HG02610 (cell line): ENCODE results near the gene ANO7.

Source experiments
- ATAC-seq: cut with Tn5 transposase; IDR thresholded peaks from one replicate; pipeline ENCODE4 v1.9.1; 2021; ENCODE audit warnings: mild to moderate bottlenecking, moderate library complexity; ENCODE audit not compliant: unreplicated experiment

ANO7 gene, protein sequence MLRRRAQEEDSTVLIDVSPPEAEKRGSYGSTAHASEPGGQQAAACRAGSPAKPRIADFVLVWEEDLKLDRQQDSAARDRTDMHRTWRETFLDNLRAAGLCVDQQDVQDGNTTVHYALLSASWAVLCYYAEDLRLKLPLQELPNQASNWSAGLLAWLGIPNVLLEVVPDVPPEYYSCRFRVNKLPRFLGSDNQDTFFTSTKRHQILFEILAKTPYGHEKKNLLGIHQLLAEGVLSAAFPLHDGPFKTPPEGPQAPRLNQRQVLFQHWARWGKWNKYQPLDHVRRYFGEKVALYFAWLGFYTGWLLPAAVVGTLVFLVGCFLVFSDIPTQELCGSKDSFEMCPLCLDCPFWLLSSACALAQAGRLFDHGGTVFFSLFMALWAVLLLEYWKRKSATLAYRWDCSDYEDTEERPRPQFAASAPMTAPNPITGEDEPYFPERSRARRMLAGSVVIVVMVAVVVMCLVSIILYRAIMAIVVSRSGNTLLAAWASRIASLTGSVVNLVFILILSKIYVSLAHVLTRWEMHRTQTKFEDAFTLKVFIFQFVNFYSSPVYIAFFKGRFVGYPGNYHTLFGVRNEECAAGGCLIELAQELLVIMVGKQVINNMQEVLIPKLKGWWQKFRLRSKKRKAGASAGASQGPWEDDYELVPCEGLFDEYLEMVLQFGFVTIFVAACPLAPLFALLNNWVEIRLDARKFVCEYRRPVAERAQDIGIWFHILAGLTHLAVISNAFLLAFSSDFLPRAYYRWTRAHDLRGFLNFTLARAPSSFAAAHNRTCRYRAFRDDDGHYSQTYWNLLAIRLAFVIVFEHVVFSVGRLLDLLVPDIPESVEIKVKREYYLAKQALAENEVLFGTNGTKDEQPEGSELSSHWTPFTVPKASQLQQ

DNA sequence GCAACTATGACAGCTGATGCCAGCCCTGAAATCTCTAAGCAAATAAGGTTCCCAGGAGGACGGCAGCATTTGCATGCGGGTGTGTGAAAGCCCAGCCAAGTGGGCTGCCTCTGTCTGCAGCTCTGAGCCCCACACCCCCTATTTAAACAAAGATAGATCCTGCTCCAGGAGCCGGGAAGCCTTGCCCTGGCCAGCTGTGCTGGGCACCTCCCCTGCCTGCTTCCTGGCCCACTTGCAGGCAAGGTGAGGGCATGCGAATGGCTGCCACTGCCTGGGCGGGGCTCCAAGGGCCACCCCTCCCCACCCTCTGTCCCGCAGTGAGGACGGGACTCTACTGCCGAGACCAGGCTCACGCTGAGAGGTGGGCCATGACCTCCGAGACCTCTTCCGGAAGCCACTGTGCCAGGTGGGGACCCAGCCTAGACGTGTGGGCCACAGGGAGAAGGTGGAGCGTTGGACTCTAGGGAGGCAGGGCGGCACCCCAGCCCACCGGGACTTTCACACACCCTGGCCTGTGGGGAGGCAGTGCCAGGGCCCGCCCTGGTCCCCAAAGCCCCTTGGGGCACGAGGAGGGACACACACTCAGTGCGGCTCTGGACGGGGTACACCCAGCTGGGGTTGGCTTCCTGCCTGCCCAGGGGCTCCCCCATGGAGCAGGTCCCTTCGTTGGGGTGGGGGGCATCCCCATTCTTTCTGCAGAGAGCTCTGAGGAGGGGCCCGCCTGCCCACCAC lies at the start of gene ANO7:
ANO7 (plus strand) TSS at position 317 of the 732 bp plus-strand sequence. CDS start 1,387 bp downstream, outside the sequence.
- no peak for ATAC-seq

DNA sequence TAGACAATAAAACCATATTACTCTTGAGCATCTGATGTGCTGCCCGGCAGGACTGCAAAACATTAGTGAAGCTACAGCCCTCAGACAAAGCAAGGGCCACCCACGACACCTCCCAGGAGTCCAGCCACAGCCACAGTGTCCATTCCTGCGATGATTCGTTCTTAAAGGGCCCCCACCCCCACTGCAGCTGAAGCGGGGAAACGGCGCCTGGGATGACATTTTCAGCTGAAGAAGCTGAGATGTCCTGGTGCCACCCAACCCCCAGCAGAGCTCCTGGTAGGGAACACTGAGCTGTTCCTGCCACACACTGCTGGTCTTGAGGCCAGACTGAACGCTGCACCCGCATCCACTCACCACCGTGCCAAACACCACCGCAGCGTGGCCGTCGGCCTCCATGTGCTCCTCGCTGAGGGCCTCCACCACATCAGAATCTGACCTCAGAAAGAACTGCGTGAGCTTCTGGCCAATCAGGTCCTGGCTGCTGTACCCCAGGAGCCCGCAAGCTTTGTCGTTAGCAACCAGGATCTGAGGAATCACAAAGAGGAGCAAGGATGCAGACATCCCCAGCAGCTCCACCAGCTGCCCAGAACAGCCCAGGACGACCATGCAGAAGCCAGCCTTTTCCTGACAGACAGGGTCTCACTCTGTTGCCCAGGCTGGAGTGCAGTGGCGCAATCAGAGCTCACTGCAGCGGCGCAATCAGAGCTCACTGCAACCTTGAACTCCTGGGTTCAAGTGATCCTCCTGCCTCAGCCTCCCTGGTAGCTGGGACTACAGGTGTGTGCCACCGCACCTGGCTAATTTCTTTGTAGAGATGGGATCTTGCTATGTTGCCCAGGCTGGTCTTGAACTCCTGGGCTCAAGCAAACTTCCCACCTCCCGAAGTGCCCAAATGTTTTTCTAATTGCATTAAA lies 48.7 kb upstream of the ANO7 start:
- ATAC-seq: no peak

DNA sequence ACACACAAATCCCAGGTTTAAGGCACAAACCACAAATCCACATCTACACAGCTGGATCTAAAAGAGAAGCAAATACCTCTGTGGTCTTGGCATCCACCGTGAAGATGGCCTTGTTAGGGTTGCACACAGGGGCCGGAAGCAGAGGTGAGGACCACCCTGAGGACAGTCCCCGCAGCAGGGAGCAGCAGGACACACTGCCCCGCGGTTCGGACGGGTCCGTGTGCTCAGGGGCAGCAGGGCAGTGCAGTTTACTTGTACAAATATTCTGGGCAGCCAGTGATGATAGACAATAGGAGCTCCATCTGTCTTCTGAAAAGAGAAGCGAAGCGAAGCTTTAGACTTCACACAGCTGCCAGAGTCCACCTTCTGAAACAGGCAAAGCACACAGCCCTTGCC lies 48.0 kb upstream of the ANO7 start:
- no peak for ATAC-seq

DNA sequence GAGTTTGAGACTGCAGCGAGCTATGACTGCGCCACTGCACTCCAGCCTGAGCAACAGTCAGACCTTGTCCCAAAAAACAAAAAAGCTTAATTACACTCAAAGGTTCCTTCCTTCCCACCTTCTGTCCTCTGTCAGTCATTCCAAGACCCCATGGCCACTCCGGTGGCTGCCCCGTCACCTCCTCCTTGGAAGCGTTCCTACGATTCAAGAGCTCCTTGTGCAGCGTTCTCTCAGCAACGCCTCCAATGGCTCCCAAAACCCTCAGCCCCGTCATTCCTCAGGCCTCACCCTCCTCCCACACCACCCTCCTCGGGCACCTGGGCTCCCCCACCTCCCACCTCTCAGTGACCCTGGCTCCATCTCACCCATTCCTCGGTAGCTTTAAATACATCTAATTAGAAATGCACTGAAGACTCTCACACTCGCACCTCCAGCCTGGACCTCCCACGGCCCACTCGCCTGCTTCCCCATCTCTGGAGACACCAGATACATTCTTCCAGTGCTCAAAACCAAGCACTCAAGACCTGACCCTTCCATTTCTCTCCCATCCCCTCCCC lies 47.2 kb upstream of the ANO7 start:
- no peak for ATAC-seq

DNA sequence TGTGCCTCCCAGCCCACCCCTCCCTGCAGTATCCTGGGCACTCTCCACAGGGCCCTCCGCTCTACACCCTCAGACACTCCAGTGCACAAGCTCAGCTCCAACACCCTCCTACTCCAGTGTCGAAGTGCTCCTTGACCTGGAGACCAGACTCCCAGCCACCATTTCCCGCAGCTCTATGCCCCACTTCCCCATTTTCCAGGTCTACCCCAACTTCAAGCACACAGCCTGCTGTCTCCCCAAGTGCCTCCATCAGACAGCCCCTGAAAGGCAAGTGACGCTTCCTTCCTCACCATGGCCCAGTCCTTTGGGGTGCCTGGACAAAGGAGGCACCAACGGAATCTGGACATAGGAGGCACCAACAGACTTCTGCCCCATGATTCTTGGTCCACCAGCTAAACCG lies 46.4 kb upstream of the ANO7 start:
- ATAC-seq: no peak

DNA sequence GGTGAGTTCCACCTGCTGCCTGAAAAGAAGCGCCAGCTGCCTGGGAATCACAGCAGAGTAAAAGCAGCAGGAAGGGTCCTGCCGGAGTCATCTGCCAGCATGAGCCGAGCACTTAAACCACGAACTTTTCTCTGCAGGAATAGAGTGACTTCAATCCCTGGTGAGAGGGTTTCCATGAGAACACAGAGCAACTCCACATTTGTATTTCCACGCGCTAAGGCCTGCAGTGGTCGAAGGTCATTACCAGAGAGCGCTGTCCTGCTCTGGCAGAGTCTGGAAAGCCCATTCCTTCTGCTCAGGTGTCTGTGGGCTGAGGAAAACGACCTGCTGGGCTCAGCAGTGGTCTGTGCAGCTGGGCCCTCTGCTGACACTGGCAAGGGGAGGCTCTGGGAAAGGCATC lies 45.9 kb upstream of the ANO7 start:
- ATAC-seq: no peak

DNA sequence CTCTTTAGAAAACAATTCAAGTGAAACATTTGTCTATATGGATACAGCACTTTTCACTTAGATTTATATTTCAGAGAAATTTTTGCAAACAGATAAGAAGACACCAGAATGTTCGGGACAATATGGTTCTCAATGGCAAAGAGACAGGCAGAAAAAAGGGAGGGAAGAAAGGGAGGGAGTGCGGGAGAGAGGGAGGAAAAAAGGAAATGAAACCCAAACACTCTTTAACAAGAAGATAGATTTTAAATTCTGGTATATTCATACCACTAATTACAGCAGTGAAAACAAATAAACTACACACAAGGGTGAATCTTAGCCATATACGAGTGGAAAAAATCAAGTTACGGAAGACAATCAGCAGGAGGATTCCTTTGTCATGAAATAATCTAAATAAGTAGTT lies 42.2 kb upstream of the ANO7 start:
- no peak for ATAC-seq

DNA sequence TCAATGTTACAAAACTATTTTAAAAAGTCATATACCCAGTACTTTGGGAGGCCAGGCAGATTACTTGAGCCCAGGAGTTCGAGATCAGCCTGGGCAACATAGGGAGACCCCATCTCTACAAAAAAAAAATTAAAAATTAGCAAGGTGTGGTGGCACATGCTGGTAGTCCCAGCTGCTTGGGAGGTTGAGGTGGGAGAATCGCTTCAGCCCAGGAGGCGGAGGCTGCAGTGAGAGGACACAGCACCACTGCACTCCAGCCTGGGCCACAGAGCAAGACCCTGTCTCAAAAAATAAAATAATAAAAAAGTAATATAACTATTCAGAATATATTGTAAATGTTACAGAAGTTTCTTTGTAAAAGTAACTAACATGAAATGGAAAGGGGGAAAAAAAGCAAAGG lies 41.1 kb upstream of the ANO7 start:
- ATAC-seq: no peak

DNA sequence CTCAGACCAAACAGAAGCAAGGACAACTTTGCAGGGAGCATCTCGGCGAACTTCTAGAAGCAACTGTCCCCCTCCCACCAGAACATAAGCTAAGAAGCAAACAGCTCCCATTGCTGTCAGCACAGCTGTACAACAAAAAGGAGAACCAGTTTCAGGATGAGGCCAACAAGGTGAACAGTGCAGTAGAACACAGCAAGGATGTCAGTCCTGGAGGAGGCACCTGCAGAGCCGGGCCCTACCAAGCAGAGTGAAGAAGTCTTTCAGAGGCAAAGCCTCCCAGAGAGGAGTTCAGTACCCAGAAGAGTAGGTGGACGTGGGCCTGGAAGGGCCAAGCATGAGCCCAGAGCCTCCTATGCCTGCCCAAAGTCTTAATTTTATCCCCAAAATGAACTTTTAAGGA lies 40.2 kb upstream of the ANO7 start:
- no peak for ATAC-seq

DNA sequence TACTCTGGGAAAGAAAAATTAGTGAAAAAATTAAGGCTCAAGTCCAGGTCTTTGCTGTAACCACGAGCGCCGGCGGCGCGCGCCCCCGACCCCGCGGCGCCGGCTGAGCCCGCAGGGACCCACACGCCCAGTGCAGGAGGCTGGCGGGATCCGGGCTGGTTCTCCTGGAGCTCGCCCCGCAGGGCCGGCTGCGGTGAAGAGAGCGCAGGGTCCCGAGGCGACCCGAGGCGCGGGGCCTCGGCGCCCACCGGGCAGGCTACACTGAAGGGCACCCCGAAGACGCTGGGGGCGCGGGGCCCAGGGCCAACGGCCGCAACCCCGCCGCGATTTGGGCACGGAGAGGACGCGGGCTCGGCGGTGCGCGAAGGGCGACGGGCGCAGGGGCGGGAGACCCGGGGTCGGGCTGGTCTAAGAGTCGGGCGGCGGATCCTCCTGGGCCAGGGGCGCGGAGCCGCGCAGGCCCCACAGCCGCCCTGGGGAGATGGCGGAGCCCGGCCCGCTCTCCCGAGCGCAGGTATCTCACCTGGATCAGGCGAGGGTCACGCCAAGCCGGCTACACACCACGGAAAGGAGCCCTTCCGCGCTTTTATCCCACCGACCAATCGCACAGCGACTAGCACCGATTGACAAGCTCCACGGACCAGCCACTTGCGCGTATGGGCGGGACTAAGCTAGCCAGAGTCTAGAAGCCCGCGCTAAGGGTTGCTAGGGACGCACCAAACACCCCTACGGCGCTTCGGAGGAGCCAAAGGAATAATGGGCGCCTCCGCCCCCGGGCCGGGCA lies 39.4 kb upstream of the ANO7 start, which contains the start of gene PASK:
PASK (minus strand) TSS at position 582 of the 784 bp plus-strand sequence. CDS start 6,440 bp downstream, outside the sequence.
- ATAC-seq: peak; percentile 79

DNA sequence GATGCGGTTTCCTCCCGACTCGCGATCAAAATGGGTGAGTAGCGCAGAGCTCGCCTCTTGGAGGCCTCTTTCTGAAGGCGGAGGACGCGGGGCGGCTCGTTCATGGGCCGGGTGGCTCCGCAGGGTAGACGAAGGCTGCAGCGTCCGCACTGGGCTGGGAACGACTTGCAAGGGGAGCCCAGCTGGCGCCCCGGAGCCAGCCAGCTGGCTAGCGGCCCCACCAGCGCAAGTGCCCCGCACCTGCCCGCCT lies 38.9 kb upstream of the ANO7 start:
- no peak for ATAC-seq

DNA sequence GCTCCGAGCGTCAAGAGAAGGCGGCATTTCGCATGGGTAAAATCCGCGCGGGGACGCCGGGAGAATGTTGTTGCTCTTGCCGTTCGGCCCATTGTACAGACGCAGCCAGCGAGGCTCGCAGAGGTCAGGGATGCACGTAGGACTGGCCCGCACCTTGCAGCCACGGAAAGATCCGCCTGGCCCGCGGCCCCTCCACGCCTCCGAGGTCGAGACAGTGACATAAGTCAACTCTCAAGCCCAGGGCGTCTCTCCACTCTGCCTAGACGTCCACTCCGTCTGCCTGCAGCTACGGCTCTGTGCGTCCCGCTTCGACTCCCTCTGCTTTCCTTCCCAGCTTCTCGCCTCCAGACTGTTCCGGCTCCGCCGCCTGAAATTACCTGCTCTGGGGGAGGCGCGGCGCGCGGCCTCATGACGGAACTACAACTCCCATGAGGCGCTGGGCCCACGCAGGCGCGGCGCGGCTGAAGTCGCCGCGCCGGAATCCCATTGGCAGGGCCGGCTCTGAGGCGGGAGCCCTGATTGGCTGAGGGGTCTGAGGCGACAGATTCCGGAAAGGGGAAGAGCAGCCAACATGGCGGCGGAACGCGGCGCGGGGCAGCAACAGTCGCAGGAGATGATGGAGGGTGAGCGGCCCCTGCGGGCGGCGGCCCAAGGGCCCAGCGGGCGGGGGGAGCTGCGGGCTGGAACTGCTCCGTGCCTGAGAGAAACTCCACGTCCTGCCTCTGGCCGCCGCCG lies 38.4 kb upstream of the ANO7 start, which contains the start of gene PPP1R7:
PPP1R7 (plus strand) TSS at position 543 of the 735 bp plus-strand sequence; CDS start at position 572, 29 bp downstream.
- ATAC-seq: peak; percentile 76

DNA sequence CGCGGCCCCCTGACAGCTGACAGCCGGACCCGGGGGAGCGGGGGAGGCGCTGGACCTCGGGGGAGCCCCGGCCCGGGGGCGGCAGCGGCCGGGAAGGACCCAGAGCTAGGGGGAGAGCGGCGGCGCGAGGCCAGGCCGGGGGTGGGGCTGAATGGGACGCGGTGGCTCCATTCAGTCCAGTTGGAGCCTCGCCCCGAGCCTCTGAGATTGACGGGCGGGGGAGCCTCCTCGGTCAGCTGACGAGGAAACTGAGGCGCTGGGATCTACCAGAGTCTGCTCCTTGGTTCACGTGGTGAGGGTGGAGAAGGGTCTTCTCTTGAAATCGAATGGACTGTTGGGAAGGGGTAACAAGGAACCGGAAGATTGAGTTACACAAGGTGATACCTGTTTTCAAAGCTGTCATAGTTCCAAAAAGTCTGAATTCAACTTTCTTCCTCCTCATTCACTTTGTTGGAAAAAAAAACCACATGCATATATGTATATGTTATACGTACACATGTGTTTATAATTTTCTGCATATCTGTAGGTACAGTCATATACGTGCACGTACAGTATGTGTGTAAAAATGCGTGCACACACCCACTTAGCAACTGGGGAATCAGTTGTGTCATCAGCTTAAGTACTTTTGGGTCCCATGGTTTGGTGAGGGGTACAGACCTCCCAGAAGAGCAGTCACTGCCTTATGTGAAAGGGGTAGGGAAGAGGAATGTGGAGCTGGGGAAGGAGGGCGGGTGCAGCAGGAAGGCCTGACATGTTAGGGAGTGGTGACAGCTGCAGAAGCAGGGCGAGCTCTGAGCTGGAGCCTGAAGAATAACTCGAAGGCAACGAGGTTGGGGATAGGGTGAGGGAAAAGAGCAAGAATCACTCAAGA lies 37.6 kb upstream of the ANO7 start:
- ATAC-seq: no peak

DNA sequence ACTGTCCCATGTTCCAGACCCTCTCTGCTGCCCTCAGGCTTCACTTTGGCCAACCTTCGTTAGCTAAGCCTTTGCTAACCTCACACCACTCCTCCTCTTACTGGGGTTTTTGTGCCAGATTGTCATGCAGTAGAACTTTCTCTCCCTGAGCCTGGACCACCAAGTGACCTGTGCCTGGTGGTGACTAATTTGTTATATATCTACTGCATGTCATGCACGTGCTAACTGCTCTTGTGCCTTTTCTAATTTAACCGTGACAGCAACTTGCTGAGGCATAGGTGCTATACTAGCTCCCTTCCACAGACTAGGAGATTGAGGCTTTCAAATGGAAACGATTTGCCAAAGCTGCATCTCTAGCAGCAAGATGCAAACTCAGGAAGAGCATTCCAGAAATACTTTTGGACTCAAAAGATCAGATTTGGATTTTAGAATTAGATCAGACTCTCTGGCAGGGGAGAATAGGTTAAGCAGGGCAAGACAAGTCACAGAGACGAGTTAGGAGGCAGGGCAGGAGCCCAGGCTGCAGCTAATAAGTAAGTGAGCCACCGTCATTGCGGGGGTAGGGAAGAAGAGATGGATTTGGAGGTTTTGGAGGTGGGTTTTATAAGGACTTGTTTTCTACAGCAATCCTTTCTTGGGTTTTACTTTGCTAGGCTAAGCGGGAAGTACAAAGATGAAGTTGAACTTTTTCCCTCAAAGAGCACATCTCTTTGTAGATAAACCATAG lies 36.4 kb upstream of the ANO7 start:
- ATAC-seq: no peak

DNA sequence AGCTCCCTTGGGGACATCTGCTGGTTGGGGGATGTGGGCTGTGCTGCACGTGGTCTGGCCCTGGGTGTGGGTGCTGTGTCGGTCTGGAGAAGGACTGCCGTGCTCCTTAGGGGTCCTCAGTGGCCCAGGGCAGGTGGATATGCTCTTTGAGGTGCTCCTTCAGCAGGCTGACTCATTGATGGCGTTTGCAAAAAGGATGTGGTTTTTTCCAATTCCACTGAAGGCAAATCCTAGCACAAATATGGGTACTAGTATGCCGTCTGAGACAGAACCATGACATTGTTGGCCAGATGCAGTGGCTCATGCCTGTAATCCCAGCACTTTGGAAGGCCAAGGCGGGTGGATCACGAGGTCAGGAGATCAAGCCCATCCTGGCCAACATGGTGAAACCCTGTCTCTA lies 34.9 kb upstream of the ANO7 start:
- ATAC-seq: no peak

DNA sequence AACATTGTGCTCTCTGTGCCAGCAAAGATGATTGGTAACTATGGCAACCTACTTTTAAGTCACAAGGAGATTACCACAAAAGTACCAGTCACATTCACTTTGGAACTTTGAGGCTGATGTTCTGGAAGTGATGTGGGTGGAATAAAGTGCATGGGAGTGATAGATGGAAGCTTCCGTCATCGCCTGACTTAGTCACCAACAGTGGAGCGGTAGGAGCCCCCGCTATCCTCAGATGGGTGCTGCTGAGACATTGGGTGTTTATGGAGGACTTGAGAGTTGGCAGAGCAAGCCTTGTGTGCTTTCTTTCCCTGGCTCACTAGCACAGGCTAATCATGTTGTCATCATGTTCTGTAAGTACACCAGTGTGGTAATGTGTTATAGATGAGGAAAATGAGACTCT lies 33.6 kb upstream of the ANO7 start:
- ATAC-seq: no peak

DNA sequence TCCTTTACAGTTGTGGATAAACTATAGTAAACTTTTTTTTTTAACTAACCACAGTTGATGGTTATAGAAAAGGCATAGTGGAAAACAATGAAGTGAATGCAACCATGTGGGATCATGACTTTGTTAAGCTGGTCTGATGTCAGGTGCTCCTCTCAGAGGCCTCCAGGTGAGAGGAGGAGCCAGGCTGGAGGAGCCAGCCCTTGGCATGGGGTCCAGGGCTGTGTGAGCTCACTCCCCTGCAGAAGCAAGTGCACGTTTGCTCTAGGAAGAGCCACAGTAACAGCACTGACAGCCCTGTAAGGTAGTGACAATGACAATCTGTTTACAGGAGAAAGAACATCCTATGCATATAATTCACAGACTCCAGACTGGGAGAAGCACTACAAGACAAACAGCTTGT lies 32.5 kb upstream of the ANO7 start:
- ATAC-seq: no peak
